ENCODE measurements around the gene TAPBP.
A peak's percentile ranks its signal among the peaks of the same experiment; 100 is the strongest.
"Not testable (repeated sequence)": the region's sequence is repeated elsewhere in the genome, so short reads cannot be mapped to it uniquely, and the experiment has no call there.

TAPBP gene

GRCh38 chr6:33344701-33345697 lies 31.1 kb upstream of the TAPBP start:
- no peak overlapping the region for H3K4me3 ChIP-seq (ENCODE audit: low read depth, low read length)
- peak; percentile 51 for TF ChIP-seq CTCF (IDR thresholded peaks at IDR 0.05; ENCODE audit: low read depth, low read length, missing control alignments)
- in situ Hi-C loops (cut with HindIII; ENCODE audit: low sequenced_read_pairs): no loop called here
- DNase-seq (ENCODE audit: low read depth): peak; percentile 92

- no peak for DNase-seq (ENCODE audit: low read depth)
- no peak overlapping the region for H3K4me3 ChIP-seq (ENCODE audit: low read depth, low read length)
- no peak for TF ChIP-seq CTCF (IDR thresholded peaks at IDR 0.05; ENCODE audit: low read depth, low read length, missing control alignments)
- in situ Hi-C loops (cut with HindIII; ENCODE audit: low sequenced_read_pairs): no loop called here
These were observed 30.2 kb upstream of the TAPBP start for GRCh38 chr6:33343953-33344611.

GRCh38 chr6:33343606-33343952 lies 29.7 kb upstream of the TAPBP start:
- H3K4me3 ChIP-seq (ENCODE audit: low read depth, low read length); in situ Hi-C loops (cut with HindIII; ENCODE audit: low sequenced_read_pairs); DNase-seq (ENCODE audit: low read depth): not testable (repeated sequence)

- in situ Hi-C loops (cut with HindIII; ENCODE audit: low sequenced_read_pairs): no loop called here
- DNase-seq (ENCODE audit: low read depth): no peak
- TF ChIP-seq CTCF (IDR thresholded peaks at IDR 0.05; ENCODE audit: low read depth, low read length, missing control alignments): no peak
- no peak overlapping the region for H3K4me3 ChIP-seq (ENCODE audit: low read depth, low read length)
These were observed 25.3 kb upstream of the TAPBP start for GRCh38 chr6:33339193-33339592.

- DNase-seq (ENCODE audit: low read depth): no peak
- in situ Hi-C loops (cut with HindIII; ENCODE audit: low sequenced_read_pairs): no loop called here
- TF ChIP-seq CTCF (IDR thresholded peaks at IDR 0.05; ENCODE audit: low read depth, low read length, missing control alignments): no peak
- no peak overlapping the region for H3K4me3 ChIP-seq (ENCODE audit: low read depth, low read length)
These were observed 22.6 kb upstream of the TAPBP start for GRCh38 chr6:33336495-33336894.

- no peak for DNase-seq (ENCODE audit: low read depth)
- no peak for TF ChIP-seq CTCF (IDR thresholded peaks at IDR 0.05; ENCODE audit: low read depth, low read length, missing control alignments)
- no peak overlapping the region for H3K4me3 ChIP-seq (ENCODE audit: low read depth, low read length)
- in situ Hi-C loops (cut with HindIII; ENCODE audit: low sequenced_read_pairs): no loop called here
These were observed 22.0 kb upstream of the TAPBP start for GRCh38 chr6:33335916-33336315.

GRCh38 chr6:33333666-33334065 lies 19.8 kb upstream of the TAPBP start:
- TF ChIP-seq CTCF (IDR thresholded peaks at IDR 0.05; ENCODE audit: low read depth, low read length, missing control alignments): no peak
- no peak for DNase-seq (ENCODE audit: low read depth)
- in situ Hi-C loops (cut with HindIII; ENCODE audit: low sequenced_read_pairs): no loop called here
- no peak overlapping the region for H3K4me3 ChIP-seq (ENCODE audit: low read depth, low read length)
